ENCODE results near the gene LHFPL2. TPM values are rescaled to one million over a fixed set of nuclear protein-coding genes. Genes with fewer than 3 reads are reported as not detected.
"Not testable (repeated sequence)": the region's sequence is repeated elsewhere in the genome, so short reads cannot be mapped to it uniquely, and the experiment has no call there.

Gene LHFPL2, protein sequence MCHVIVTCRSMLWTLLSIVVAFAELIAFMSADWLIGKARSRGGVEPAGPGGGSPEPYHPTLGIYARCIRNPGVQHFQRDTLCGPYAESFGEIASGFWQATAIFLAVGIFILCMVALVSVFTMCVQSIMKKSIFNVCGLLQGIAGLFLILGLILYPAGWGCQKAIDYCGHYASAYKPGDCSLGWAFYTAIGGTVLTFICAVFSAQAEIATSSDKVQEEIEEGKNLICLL
- total RNA-seq (2022) = 30.9 and 43.6 TPM in 2 replicates
- percentile 81 among the genes with signal in this experiment for Bru-seq, nascent RNA
- percentile 72 among the genes with signal in this experiment for BruChase-seq, experiment 1, labeled RNA remaining after a 6-hour chase
- percentile 70 among the genes with signal in this experiment for BruChase-seq, experiment 2, labeled RNA remaining after a 2-hour chase
- long read RNA-seq, full-length matches to known transcripts = 7 of 21 reads
- long read RNA-seq, partial matches to known transcripts = 0 of 21 reads
- long read RNA-seq, other reads (novel, unspliced or antisense) = 14 of 21 reads

DNA sequence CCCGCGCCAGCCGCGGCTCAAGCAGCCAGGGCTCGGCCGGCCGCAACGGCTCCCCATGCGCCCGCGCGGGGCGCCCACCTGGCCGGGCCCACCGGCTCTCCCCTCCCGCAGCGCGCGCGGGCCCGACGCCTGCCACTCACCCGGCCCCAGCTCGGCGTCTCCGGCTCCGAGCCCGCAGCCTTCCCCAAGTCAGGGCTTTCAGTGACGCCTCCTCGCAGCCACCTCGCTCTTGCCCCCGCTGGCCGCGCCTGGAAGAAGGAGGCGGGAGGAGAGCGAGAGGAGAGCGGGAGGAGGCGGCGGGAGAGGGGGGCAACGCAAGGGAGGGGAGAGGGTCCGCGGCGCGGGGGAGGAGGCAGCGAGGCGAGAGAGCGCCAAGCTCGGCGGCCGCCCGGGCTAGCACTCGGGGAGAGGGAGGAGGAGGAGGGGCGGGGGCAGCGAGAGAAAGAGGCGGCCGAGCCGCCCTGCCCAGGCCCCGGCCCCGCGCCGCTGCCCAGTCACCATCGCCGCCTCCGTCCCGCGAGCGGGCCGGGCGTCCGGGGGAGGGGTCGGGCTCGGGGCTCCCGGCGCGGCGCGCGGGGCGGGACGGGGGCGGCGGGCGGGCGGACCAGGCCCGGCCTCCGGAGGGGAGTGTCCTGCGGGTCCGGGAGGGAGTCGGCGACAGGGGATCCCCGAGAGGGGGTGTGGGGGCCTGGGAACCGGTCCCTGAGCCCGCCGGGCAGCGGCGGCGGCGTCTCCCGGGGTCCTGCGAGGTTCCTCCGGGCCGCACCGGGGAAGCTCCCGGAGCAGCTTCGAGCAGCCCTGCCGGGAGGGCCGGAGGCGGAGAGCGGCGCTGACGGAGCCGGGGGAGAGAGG lies at the start of gene LHFPL2:
Gene LHFPL2 (minus strand): TSS at position 414 of the 852 bp plus-strand sequence. CDS start 138,559 bp downstream, outside the sequence.
- CTCF ChIA-PET = interaction anchor here (0.7 to 2.1 kb wide), 7 partner anchors 10 to 977 kb away, joined by 3 to 10 read pairs (median 3); no protein-coding TSS in a partner anchor
- peaks cover 39% of the 10 kb centered on the region for H3K4me1 Mint-ChIP-seq (ENCODE audit: low read depth, unreplicated experiment)
- BruUV-seq (replicated peaks) = no TSS peak
- H3K27ac Mint-ChIP-seq (ENCODE audit: unreplicated experiment) = peak within 1 kb of the TSS; percentile 82
- DNase-seq = peak; percentile 86
- TF ChIP-seq, protein P1, sequence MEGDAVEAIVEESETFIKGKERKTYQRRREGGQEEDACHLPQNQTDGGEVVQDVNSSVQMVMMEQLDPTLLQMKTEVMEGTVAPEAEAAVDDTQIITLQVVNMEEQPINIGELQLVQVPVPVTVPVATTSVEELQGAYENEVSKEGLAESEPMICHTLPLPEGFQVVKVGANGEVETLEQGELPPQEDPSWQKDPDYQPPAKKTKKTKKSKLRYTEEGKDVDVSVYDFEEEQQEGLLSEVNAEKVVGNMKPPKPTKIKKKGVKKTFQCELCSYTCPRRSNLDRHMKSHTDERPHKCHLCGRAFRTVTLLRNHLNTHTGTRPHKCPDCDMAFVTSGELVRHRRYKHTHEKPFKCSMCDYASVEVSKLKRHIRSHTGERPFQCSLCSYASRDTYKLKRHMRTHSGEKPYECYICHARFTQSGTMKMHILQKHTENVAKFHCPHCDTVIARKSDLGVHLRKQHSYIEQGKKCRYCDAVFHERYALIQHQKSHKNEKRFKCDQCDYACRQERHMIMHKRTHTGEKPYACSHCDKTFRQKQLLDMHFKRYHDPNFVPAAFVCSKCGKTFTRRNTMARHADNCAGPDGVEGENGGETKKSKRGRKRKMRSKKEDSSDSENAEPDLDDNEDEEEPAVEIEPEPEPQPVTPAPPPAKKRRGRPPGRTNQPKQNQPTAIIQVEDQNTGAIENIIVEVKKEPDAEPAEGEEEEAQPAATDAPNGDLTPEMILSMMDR (IDR thresholded peaks at IDR 0.05; ENCODE audit: unreplicated experiment) = peak; percentile 11
- intact Hi-C loops (cut with micrococcal nuclease; ENCODE audit: unreplicated experiment) = no loop called here
- H3K4me3 Mint-ChIP-seq (ENCODE audit: low read depth, unreplicated experiment) = peak within 1 kb of the TSS; percentile 92
- no peaks in the 10 kb centered on the region for H3K9me3 Mint-ChIP-seq (ENCODE audit: low read depth, unreplicated experiment)
- H3K27me3 Mint-ChIP-seq (ENCODE audit: unreplicated experiment) = no peaks in the 10 kb centered on the region
- peaks cover 36% of the 10 kb centered on the region for H3K36me3 Mint-ChIP-seq (ENCODE audit: insufficient read depth, unreplicated experiment)

DNA sequence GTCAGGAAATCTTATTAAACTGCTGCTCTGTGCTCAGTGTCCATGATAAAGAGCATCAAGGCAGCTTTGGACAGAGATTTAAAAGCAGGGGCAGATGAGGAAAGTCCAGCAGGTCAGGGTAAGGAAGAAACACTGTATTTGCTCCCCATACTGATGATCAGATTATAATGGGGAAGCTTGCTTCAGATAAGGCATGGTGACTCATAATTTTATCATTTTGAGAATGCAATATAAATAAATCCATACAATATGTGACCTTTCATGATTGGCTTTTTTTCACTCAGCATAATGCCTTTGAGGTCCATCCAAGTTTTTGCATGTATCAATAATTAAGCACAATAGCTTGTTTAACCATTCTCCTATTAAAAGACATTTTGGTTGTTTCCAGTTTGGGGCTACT lies 48.1 kb upstream of the LHFPL2 start:
- H3K27ac Mint-ChIP-seq (ENCODE audit: unreplicated experiment) = peak overlapping the region; percentile 32
- TF ChIP-seq, protein P1 (IDR thresholded peaks at IDR 0.05; ENCODE audit: unreplicated experiment) = no peak
- H3K4me3 Mint-ChIP-seq (ENCODE audit: low read depth, unreplicated experiment) = no peak overlapping the region
- BruUV-seq (replicated peaks) = no TSS peak
- peaks cover 4% of the 10 kb centered on the region for H3K9me3 Mint-ChIP-seq (ENCODE audit: low read depth, unreplicated experiment)
- CTCF ChIA-PET = interaction anchor here (1.0 to 1.2 kb wide), 2 partner anchors 17 to 22 kb away, joined by 3 read pairs; no protein-coding TSS in a partner anchor
- peaks cover 48% of the 10 kb centered on the region for H3K4me1 Mint-ChIP-seq (ENCODE audit: low read depth, unreplicated experiment)
- no peaks in the 10 kb centered on the region for H3K27me3 Mint-ChIP-seq (ENCODE audit: unreplicated experiment)
- peaks cover 20% of the 10 kb centered on the region for H3K36me3 Mint-ChIP-seq (ENCODE audit: insufficient read depth, unreplicated experiment)
- no peak for DNase-seq
- intact Hi-C loops (cut with micrococcal nuclease; ENCODE audit: unreplicated experiment) = no loop called here

DNA sequence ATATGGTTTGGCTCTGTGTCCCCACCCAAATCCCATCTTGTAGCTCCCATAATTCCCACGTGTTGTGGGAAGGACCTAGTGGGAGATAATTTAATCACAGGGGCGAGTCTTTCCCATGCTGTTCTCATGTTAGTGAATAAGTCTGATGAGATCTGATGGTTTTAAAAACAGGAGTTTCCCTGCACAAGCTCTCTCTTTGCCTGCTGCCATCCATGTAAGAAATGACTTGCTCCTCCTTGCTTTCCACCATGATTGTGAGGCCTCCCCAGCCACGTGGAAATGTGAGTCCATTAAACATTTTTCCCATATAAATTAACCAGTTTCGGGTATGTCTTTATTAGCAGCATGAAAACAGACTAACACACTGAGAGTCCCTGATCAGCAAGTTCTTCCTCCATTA lies 47.5 kb upstream of the LHFPL2 start:
- H3K36me3 Mint-ChIP-seq (ENCODE audit: insufficient read depth, unreplicated experiment) = peaks cover 20% of the 10 kb centered on the region
- H3K27me3 Mint-ChIP-seq (ENCODE audit: unreplicated experiment); CTCF ChIA-PET; H3K4me3 Mint-ChIP-seq (ENCODE audit: low read depth, unreplicated experiment); intact Hi-C loops (cut with micrococcal nuclease; ENCODE audit: unreplicated experiment); H3K9me3 Mint-ChIP-seq (ENCODE audit: low read depth, unreplicated experiment); BruUV-seq (replicated peaks); DNase-seq: not testable (repeated sequence)
- peaks cover 50% of the 10 kb centered on the region for H3K4me1 Mint-ChIP-seq (ENCODE audit: low read depth, unreplicated experiment)
- H3K27ac Mint-ChIP-seq (ENCODE audit: unreplicated experiment) = peak overlapping the region; percentile 32

DNA sequence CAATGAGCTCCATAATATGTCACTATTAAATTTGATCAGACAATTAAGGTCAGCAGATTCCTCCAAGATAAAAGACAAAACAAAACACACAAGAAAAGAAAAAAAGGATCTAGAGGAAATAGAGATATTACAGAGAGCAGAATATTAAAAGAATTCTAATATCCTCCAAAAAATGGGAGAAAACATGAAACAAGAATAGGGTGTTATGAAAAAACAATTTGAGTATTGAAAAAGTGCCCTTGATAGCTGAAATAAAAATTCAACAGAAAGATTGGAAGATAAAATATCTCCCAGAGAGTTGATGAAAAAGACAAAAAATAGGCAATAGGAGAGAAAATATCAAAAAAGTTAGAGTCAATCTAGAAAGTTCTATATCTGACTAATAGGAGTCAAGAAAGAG lies 44.8 kb upstream of the LHFPL2 start:
- Mint-ChIP-seq H3K4me3 (ENCODE audit: low read depth, unreplicated experiment) (no peak overlapping the region), H3K9me3 (ENCODE audit: low read depth, unreplicated experiment) (peaks cover 4% of the 10 kb centered on the region), H3K27me3 (ENCODE audit: unreplicated experiment) (no peaks in the 10 kb centered on the region), H3K4me1 (ENCODE audit: low read depth, unreplicated experiment) (peaks cover 28% of the 10 kb centered on the region), H3K36me3 (ENCODE audit: insufficient read depth, unreplicated experiment) (peaks cover 9% of the 10 kb centered on the region), H3K27ac (ENCODE audit: unreplicated experiment) (no peak overlapping the region)
- DNase-seq = no peak
- CTCF ChIA-PET = no interaction called here
- intact Hi-C loops (cut with micrococcal nuclease; ENCODE audit: unreplicated experiment) = no loop called here
- no TSS peak for BruUV-seq (replicated peaks)
- TF ChIP-seq, protein P1 (IDR thresholded peaks at IDR 0.05; ENCODE audit: unreplicated experiment) = no peak

Data from Calu3 (cell line).